ENCODE data around the gene GNG7.
A peak's percentile ranks its signal among the peaks of the same experiment; 100 is the strongest.

GNG7 gene

GRCh38 chr19:2636897-2637683 is 65.4 kb downstream of the GNG7 start:
- peak; percentile 74 for DNase-seq (ENCODE audit: extremely low spot score)
- CTCF ChIA-PET: interaction anchor here (0.9 to 1.9 kb wide), 4 partner anchors 9 to 163 kb away, joined by 3 to 11 read pairs (median 4); no protein-coding TSS in a partner anchor
- POLR2A ChIA-PET: interaction anchor here (0.8 to 1.8 kb wide), 2 partner anchors 26 to 161 kb away, joined by 3 to 9 read pairs; partner anchors contain the start of gene GADD45B

DNA sequence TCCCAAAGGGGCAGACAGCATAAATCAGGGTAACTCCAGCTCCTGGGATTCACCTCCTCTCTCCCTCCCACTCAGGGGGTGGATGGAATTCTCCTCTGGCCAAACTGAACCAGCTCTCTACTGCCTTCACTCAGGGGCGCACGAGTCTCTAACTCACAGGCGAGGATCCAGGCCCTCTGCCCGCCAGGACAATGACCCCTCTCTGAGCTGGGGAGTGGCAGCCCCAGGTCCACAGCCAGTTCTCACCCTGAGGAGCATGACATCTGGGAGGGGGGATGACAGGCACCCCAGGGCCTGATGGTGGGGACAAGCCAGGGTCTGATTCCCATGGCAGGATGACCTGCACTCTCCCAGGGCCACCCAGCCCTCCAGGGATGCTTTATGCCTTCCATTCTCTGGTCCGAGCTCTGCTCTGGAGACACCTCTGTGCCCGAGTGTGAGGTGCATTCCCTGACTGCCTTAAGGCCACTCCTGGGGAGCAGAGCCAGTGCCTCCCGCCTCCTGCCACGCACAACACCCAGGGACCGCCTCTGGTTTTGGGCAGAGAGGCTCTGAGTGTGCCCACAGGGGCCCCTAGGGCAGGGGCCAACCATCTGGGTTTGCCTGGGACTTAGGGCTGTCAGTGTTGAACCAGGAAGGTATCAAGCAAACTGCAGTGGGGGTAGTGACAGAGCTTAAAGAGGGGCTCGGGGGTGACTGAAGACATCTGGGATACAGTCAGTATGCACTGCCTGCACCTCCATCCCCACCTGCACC is 66.2 kb downstream of the GNG7 start:
- ChIA-PET CTCF (interaction anchor here (0.8 to 1.9 kb wide), 5 partner anchors 8 to 162 kb away, joined by 3 to 11 read pairs (median 3); no protein-coding TSS in a partner anchor), POLR2A (interaction anchor here (1.8 kb wide), 1 partner anchor 160 kb away, joined by 9 read pairs; the partner anchor contains the start of gene GADD45B)
- TF ChIP-seq BHLHE40 (IDR thresholded peaks at IDR 0.05; ENCODE audit: borderline replicate concordance) (no peak), NFRKB (IDR thresholded peaks at IDR 0.05) (no peak), ZNF384 (IDR thresholded peaks at IDR 0.05) (no peak), SUZ12 (IDR thresholded peaks at IDR 0.05) (no peak), TARDBP (IDR thresholded peaks at IDR 0.05) (no peak), PKNOX1 (IDR thresholded peaks at IDR 0.05) (no peak), ARNT (IDR thresholded peaks at IDR 0.05) (no peak), L3MBTL2 (conservative IDR thresholded peaks at IDR 0.05) (no peak), LEF1 (IDR thresholded peaks at IDR 0.05; ENCODE audit: borderline replicate concordance) (no peak), FOXK2 (IDR thresholded peaks at IDR 0.05) (no peak), HDGF (IDR thresholded peaks at IDR 0.05; ENCODE audit: borderline replicate concordance) (no peak), SP1 (IDR thresholded peaks at IDR 0.05) (no peak), FOXM1 (IDR thresholded peaks at IDR 0.05; ENCODE audit: borderline replicate concordance) (no peak)
- DNase-seq (ENCODE audit: extremely low spot score): no peak

More at GRCh38 chr19:2636897-2637683, 65.4 kb downstream of the GNG7 start:
- TF ChIP-seq BHLHE40 (IDR thresholded peaks at IDR 0.05; ENCODE audit: borderline replicate concordance): no peak
- no peak; the same call in 1 of the 2 replicates for TF ChIP-seq CTBP1 (IDR thresholded peaks at IDR 0.05; ENCODE audit: borderline replicate concordance)
- TF ChIP-seq SUZ12 (IDR thresholded peaks at IDR 0.05): no peak
- TF ChIP-seq HDGF (IDR thresholded peaks at IDR 0.05; ENCODE audit: borderline replicate concordance): no peak
- no peak for TF ChIP-seq L3MBTL2 (conservative IDR thresholded peaks at IDR 0.05)
- no peak for TF ChIP-seq SP1 (IDR thresholded peaks at IDR 0.05)
- no peak for TF ChIP-seq LEF1 (IDR thresholded peaks at IDR 0.05; ENCODE audit: borderline replicate concordance)
- no peak for TF ChIP-seq NFRKB (IDR thresholded peaks at IDR 0.05)
- TF ChIP-seq FOXK2 (IDR thresholded peaks at IDR 0.05): no peak
- no peak for TF ChIP-seq ZNF384 (IDR thresholded peaks at IDR 0.05)
- no peak for TF ChIP-seq FOXA1 (IDR thresholded peaks at IDR 0.05)
- no peak for TF ChIP-seq TARDBP (IDR thresholded peaks at IDR 0.05)
- TF ChIP-seq ARNT (IDR thresholded peaks at IDR 0.05): no peak
- TF ChIP-seq FOXM1 (IDR thresholded peaks at IDR 0.05; ENCODE audit: borderline replicate concordance): no peak

DNA sequence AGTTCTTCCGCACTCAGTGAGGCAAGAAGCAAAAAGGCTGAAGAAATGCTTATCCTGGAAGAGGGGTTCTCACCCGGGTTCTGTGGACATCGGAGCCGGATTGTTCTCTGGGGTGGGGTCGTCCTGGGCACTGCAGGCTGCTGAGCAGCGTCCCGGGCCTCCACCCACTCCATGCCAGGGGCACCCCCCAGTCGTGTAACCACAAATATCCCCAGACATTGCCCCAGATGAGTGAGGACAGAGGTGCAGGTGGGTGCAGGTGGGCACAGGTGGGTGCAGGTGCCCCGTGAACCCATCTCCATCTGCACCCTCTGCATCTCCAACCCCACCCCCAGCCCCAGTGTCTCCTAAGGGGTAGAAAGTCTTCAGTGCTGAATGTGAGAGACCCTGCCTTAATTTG is 67.5 kb downstream of the GNG7 start:
- POLR2A ChIA-PET: interaction anchor here (1.5 kb wide), 1 partner anchor 159 kb away, joined by 4 read pairs; the partner anchor contains the start of gene GADD45B
- DNase-seq (ENCODE audit: extremely low spot score): no peak
- TF ChIP-seq SUZ12 (IDR thresholded peaks at IDR 0.05): no peak
- TF ChIP-seq NFRKB (IDR thresholded peaks at IDR 0.05): no peak
- no peak for TF ChIP-seq LEF1 (IDR thresholded peaks at IDR 0.05; ENCODE audit: borderline replicate concordance)
- no peak for TF ChIP-seq SP1 (IDR thresholded peaks at IDR 0.05)
- TF ChIP-seq FOXA1 (IDR thresholded peaks at IDR 0.05): no peak
- TF ChIP-seq L3MBTL2 (conservative IDR thresholded peaks at IDR 0.05): no peak
- no peak for TF ChIP-seq ZNF384 (IDR thresholded peaks at IDR 0.05)
- TF ChIP-seq HDGF (IDR thresholded peaks at IDR 0.05; ENCODE audit: borderline replicate concordance): no peak
- no peak for TF ChIP-seq FOXM1 (IDR thresholded peaks at IDR 0.05; ENCODE audit: borderline replicate concordance)
- TF ChIP-seq PKNOX1 (IDR thresholded peaks at IDR 0.05): no peak
- no peak for TF ChIP-seq ARNT (IDR thresholded peaks at IDR 0.05)
- no peak for TF ChIP-seq BHLHE40 (IDR thresholded peaks at IDR 0.05; ENCODE audit: borderline replicate concordance)
- no peak for TF ChIP-seq ELF4 (IDR thresholded peaks at IDR 0.05)
- no peak for TF ChIP-seq CTBP1 (IDR thresholded peaks at IDR 0.05; ENCODE audit: borderline replicate concordance)
- no peak for TF ChIP-seq TARDBP (IDR thresholded peaks at IDR 0.05)
- TF ChIP-seq FOXK2 (IDR thresholded peaks at IDR 0.05): no peak
- CTCF ChIA-PET: interaction anchor here (0.6 to 1.2 kb wide), 3 partner anchors 13 to 166 kb away, joined by 3 to 5 read pairs (median 4); no protein-coding TSS in a partner anchor

- POLR2A ChIA-PET: interaction anchor here (1.5 kb wide), 1 partner anchor 158 kb away, joined by 4 read pairs; the partner anchor contains the start of gene GADD45B
Observed at GRCh38 chr19:2634228-2634951, 68.1 kb downstream of the GNG7 start.

GRCh38 chr19:2633693-2634075 is 68.8 kb downstream of the GNG7 start:
- POLR2A ChIA-PET: interaction anchor here (1.5 kb wide), 1 partner anchor 158 kb away, joined by 4 read pairs; the partner anchor contains the start of gene GADD45B
- CTCF ChIA-PET: no interaction called here

More at GRCh38 chr19:2634228-2634951, 68.1 kb downstream of the GNG7 start:
- CTCF ChIA-PET: interaction anchor here (0.6 to 1.2 kb wide), 2 partner anchors 14 to 160 kb away, joined by 3 to 4 read pairs; no protein-coding TSS in a partner anchor
- TF ChIP-seq NFRKB (IDR thresholded peaks at IDR 0.05) (no peak), ELF4 (IDR thresholded peaks at IDR 0.05) (no peak)
- no peak for DNase-seq (ENCODE audit: extremely low spot score)

More at GRCh38 chr19:2633693-2634075, 68.8 kb downstream of the GNG7 start:
- no peak for DNase-seq (ENCODE audit: extremely low spot score)
- TF ChIP-seq BHLHE40 (IDR thresholded peaks at IDR 0.05; ENCODE audit: borderline replicate concordance) (no peak), SUZ12 (IDR thresholded peaks at IDR 0.05) (no peak), HDGF (IDR thresholded peaks at IDR 0.05; ENCODE audit: borderline replicate concordance) (no peak), FOXK2 (IDR thresholded peaks at IDR 0.05) (no peak), ZNF384 (IDR thresholded peaks at IDR 0.05) (no peak)
